AG09309 (cell line): Measurements from ENCODE around the gene GRIN3B.

Experiments used
- DNase-seq: peaks from one replicate; pipeline ENCODE4 v3.0.0-alpha.2; 2010; ENCODE audit warnings: low read depth
- H3K4me3 ChIP-seq: 2 replicates; pipeline ENCODE4 v1.5.1; 2011; ENCODE audit warnings: mild to moderate bottlenecking, low read depth, low read length, moderate library complexity; ENCODE audit not compliant: control insufficient read depth
- TF ChIP-seq, protein P1 (sequence below): IDR thresholded peaks from 2 replicates; pipeline ENCODE4 v1.5.1; 2011; ENCODE audit warnings: mild to moderate bottlenecking, low read depth, low read length, inconsistent platforms; ENCODE audit not compliant: insufficient read depth, control insufficient read depth; ENCODE audit errors: missing control alignments

The GRIN3B gene

DNA sequence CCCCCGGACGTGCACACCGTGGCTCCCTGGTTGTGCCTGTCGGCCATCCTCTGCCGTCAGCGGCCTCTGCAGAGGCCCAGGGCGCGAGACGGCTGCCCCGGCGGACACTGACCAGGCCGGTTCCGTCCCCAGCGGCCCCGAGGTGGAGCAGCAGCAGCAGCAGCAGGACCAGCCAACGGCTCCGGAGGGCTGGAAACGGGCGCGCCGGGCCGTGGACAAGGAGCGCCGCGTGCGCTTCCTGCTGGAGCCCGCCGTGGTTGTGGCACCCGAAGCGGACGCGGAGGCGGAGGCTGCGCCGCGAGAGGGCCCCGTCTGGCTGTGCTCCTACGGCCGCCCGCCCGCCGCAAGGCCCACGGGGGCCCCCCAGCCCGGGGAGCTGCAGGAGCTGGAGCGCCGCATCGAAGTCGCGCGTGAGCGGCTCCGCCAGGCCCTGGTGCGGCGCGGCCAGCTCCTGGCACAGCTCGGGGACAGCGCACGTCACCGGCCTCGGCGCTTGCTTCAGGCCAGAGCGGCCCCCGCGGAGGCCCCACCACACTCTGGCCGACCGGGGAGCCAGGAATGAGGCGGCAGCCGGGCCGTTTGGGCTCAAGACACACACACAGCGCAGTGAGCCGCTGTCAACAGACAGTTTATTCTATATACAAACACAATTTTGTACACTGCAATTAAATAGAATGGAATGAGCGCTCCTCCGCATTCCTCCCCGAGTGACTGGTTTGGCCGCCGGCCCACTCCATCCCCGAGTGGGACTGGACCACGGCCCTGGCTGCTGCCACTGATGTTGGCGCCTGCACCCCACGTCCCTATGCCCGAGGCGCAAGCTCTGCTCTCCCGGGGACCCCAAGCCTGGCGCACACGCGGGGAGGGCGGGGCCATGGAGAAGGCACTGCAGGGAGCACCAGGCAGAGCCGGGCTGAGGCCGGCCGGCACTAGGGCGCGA lies 9.1 kb downstream of the GRIN3B start:
- TF ChIP-seq, protein P1, sequence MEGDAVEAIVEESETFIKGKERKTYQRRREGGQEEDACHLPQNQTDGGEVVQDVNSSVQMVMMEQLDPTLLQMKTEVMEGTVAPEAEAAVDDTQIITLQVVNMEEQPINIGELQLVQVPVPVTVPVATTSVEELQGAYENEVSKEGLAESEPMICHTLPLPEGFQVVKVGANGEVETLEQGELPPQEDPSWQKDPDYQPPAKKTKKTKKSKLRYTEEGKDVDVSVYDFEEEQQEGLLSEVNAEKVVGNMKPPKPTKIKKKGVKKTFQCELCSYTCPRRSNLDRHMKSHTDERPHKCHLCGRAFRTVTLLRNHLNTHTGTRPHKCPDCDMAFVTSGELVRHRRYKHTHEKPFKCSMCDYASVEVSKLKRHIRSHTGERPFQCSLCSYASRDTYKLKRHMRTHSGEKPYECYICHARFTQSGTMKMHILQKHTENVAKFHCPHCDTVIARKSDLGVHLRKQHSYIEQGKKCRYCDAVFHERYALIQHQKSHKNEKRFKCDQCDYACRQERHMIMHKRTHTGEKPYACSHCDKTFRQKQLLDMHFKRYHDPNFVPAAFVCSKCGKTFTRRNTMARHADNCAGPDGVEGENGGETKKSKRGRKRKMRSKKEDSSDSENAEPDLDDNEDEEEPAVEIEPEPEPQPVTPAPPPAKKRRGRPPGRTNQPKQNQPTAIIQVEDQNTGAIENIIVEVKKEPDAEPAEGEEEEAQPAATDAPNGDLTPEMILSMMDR: no peak
- no peak overlapping the region for H3K4me3 ChIP-seq
- DNase-seq: no peak

DNA sequence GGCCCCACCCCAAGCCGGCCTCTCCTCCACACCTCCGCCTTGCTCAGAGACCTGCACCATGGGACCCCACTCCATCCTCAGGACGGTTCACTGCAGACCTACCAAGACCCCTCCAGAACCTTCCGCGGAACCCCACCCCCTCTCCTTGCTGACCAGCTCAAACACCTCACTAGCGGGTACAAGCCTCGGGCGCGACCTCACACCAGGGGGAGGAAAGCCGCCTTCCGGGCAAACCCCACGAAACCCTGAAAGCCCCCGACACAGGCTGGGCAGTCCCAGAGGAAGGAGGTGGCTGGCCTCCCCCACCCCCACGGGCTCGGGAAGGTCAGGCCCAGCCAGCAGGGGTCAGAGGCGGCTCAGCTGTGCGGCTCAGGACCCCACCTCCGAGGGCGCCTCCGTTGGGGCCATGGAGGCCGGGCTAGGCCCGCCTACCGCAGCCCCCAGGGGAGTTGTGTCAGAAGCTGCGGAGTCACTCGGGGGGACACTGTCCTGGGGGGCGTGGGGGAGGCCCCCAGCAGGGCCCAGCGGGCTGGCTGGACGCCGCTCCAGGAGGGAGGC lies 9.8 kb downstream of the GRIN3B start:
- no peak for DNase-seq
- TF ChIP-seq, protein P1: no peak
- H3K4me3 ChIP-seq: no peak overlapping the region

DNA sequence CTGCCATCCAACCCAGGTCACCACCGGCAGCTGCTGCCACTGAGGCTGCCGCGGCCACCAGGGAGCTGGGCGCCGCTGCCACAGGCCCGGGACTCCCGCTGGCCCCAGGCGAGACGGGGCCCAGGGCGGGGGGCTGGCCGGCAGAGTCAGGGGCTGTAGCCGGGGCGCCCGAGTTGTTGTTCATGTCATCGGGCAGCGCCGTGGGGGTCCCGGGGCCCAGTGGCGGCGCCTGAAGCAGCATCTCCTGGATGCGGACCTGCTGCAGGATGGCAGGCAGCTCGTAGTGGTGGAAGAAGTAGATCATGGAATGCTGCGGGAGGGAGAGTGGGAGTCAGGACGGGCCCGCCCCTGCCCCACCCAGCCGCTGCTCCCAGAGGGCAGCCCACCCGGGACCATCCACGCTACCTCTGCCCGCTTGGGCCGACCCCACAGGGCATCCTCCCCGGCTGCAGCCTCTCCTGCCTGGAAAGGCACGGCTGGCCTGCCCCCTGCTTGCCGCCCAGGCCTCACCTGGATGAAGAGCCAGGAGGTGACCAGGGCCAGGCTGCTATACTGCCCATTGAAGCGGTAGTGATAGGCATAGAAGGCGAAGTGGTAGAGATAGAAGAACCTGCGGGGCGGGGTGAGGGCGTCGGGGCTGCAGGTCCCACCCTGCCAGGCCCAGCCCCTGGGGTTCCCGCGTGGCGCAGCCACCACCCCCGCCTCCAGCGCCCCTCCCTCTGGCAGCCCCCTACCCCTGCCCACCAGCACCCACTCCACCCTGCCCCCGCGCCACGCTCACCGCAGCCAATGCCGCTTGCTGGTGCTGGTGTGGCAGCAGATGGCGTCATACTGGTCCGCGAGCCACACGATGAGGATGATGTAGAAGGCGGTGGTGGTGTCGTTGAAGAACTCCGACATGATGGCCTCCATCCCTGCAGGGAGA lies 10.6 kb downstream of the GRIN3B start:
- TF ChIP-seq, protein P1: no peak
- no peak for DNase-seq
- H3K4me3 ChIP-seq: no peak overlapping the region

DNA sequence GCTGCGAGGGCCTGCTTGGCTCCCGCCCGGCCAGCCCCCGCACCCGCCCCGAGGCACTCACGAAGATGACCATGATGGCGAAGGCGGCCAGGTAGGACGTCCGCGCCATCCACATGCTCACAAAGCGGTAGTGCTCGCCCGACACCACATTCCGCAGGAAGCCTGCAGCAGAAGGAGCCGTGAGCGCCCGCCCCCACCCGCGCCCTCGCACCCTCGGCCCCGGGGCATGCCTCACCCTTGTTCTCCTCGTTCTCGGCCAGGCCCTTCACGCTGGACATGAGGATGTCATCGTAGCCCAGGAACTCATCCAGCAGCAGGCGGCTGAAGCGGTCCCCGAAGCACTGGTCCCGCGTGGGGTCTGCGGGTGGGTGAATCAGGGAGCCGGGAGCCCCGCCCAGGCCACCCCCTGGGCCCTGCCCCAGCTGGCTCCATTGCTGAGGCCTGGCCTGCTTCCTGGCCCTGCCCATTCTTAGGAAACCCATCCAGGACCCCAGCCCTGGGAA lies 11.7 kb downstream of the GRIN3B start:
- no peak for DNase-seq
- H3K4me3 ChIP-seq: no peak overlapping the region
- TF ChIP-seq, protein P1: no peak

DNA sequence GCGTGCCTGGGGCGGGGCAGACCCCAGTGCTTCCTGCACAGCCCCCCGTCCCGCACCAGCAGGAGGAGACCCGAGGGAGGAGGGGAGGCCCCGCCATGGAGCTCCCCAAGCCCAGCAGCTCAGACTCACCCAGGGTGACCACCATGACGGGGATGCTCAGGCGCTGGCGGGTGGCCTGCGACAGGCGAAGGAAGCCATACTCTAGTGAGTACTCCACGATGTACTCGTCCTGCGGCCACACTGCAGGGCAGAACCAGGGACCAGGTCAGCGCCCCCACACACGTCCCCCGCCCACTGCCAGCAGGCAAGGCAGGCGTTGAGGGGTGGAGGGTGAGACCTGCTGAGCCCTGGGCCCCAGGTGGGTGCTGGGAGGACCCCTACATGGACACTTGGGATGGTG lies 12.1 kb downstream of the GRIN3B start:
- TF ChIP-seq, protein P1: no peak
- no peak overlapping the region for H3K4me3 ChIP-seq
- no peak for DNase-seq

DNA sequence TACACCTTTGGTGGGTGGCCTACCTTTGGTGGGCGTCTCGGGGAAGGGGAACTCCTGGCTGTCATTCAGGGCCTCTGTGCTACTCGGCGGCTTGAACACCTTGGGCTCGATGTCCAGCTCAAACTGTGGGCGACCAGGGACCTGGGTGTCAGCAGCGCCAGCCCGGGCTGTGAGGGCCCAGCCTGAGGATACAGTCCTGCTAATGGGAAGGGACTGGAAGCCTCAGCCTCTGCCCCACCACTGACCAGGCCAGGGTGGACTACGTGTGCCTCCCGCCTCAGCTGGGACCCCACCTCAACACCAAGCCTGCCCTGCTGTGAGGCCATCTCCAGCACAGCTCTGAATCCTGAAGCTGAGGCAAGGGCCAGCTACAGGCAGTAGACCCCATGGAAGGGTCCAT lies 13.0 kb downstream of the GRIN3B start:
- TF ChIP-seq, protein P1: no peak
- no peak overlapping the region for H3K4me3 ChIP-seq
- DNase-seq: no peak
